Tibial nerve (tissue), 4 donors: Measurements from ENCODE around the gene ZMYND8. TPM values are rescaled to one million over a fixed set of nuclear protein-coding genes. Genes with fewer than 3 reads are reported as not detected.

Experiments used
- DNase-seq, 2 donors: peaks; one replicate each; pipeline ENCODE4 v3.0.0-alpha.2; 2019; ENCODE audit warnings: low spot score in 2 of 2
- H3K27ac ChIP-seq, 4 donors: fragments of 200-600 bp; sonication (generic) in 3 of 4; one replicate each; pipeline ENCODE4 v1.5.1; 2017 to 2019; ENCODE audit warnings: mild to moderate bottlenecking in 1 of 4
- H3K27me3 ChIP-seq, 2 donors: fragments of 200-600 bp; sonication (generic) in 1 of 2; one replicate each; pipeline versions ENCODE4 v1.5.1 to v1.6.0; 2017 to 2019
- H3K36me3 ChIP-seq, 3 donors: fragments of 200-600 bp; sonication (generic); one replicate each; pipeline ENCODE4 v1.5.1; 2018 to 2019
- H3K4me1 ChIP-seq, 4 donors: fragments of 200-600 bp; sonication (generic) in 3 of 4; one replicate each; pipeline ENCODE4 v1.5.1; 2017 to 2019
- H3K4me3 ChIP-seq, 4 donors: fragments of 200-600 bp; sonication (generic) in 3 of 4; one replicate each; pipeline ENCODE4 v1.5.1; 2017 to 2019; ENCODE audit warnings: mild to moderate bottlenecking in 1 of 4, moderate library complexity in 1 of 4
- H3K9me3 ChIP-seq, 4 donors: fragments of 200-600 bp; sonication (generic) in 3 of 4; one replicate each; pipeline ENCODE4 v1.5.1; 2017 to 2019
- EP300 ChIP-seq, 2 donors: sonication (generic); formaldehyde crosslinking; IDR thresholded peaks; one replicate each; pipeline ENCODE4 v1.6.1; 2017; ENCODE audit warnings: antibody characterized with exemption in 2 of 2, mild to moderate bottlenecking in 1 of 2
- POLR2A ChIP-seq, 2 donors: fragments of 450-650 bp; IDR thresholded peaks; one replicate each; pipeline ENCODE4 v1.6.1; 2017; ENCODE audit warnings: antibody characterized with exemption in 2 of 2, mild to moderate bottlenecking in 2 of 2, moderate library complexity in 2 of 2
- WGBS, 2 donors: methylation state at CpG; one replicate each; pipeline ENCODE4 v1.1.5; 2018; 5-methylcytosine and 5-hydroxymethylcytosine counted together
- total RNA-seq, 4 donors: library from RNA; depleted of rRNA; stranded (reverse); fragments of >200 nt; gene quantifications; one replicate each; pipeline ENCODE4 v1.1.0, GENCODE V29; 2016
- TF ChIP-seq, protein P1 (sequence below), 5 experiments: fragments of 200-600 bp in 3 of 5; fragments of 450-650 bp in 2 of 5; sonication (generic) in 3 of 5; IDR thresholded peaks; one replicate each; pipeline ENCODE4 v1.5.1; 2016 to 2019; ENCODE audit warnings: antibody characterized with exemption in 5 of 5, mild to moderate bottlenecking in 3 of 5, moderate library complexity in 2 of 5

ZMYND8 gene
- total RNA-seq, 4 donors from 2014 or later: 45.3 to 69.9 (median 49.8) TPM

DNA sequence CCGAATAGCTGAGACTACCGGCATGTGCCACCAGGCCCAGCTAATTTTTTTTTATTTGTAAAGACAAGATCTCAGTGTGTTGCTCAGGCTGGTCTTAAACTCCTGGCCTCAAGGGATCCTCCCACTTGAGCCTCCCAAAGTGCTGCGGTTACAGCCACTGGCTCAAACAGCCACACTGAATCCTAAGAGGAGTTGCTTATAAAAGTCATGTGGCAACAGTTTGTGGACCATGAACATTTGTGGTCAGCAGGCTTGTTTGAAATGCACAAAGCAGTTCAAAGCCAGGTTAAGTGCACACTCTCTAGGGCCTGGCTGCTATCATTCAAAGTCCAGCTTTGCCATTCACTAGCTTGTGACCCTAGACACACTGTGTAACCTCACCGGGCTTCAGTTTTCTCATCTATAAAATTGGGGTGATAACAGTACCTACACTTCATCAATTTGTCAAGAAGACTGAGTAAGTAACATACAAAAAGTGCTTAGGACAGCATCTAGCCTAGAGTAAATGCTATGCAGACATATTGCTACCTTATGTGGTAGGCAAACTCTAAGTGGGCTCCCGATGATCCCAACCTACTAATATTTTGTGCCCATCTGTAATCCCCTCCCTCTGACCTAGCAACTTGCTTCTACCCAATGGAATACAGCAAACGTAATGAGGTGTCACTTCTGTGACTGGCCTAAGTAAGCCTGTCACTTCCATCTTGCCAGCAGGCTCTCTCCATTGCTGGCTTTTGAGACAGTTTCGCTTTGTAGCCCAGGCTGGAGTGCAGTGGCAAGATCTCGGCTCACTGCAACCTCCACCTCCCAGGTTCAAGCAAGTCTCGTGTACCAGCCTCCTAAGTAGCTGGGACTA lies 122.9 kb downstream of the ZMYND8 start:
- H3K9me3 ChIP-seq: no peaks in the 10 kb centered on the region
- no peaks in the 10 kb centered on the region for H3K27me3 ChIP-seq
- no peak for DNase-seq
- H3K4me3 ChIP-seq: no peak overlapping the region
- WGBS, 2 donors: 83 to 94% methylated on average over 9 of the region's 9 CpGs
- H3K27ac ChIP-seq: no peak overlapping the region
- H3K36me3 ChIP-seq: peaks cover 0 to 79% (median 6%) of the 10 kb centered on the region in 3 donors
- no peak for TF ChIP-seq POLR2A (IDR thresholded peaks at IDR 0.05)
- no peak for TF ChIP-seq EP300 (IDR thresholded peaks at IDR 0.05)
- TF ChIP-seq, protein P1, sequence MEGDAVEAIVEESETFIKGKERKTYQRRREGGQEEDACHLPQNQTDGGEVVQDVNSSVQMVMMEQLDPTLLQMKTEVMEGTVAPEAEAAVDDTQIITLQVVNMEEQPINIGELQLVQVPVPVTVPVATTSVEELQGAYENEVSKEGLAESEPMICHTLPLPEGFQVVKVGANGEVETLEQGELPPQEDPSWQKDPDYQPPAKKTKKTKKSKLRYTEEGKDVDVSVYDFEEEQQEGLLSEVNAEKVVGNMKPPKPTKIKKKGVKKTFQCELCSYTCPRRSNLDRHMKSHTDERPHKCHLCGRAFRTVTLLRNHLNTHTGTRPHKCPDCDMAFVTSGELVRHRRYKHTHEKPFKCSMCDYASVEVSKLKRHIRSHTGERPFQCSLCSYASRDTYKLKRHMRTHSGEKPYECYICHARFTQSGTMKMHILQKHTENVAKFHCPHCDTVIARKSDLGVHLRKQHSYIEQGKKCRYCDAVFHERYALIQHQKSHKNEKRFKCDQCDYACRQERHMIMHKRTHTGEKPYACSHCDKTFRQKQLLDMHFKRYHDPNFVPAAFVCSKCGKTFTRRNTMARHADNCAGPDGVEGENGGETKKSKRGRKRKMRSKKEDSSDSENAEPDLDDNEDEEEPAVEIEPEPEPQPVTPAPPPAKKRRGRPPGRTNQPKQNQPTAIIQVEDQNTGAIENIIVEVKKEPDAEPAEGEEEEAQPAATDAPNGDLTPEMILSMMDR (IDR thresholded peaks at IDR 0.05): no peak
- peaks cover 0 to 22% (median 0%) of the 10 kb centered on the region in 4 donors for H3K4me1 ChIP-seq

DNA sequence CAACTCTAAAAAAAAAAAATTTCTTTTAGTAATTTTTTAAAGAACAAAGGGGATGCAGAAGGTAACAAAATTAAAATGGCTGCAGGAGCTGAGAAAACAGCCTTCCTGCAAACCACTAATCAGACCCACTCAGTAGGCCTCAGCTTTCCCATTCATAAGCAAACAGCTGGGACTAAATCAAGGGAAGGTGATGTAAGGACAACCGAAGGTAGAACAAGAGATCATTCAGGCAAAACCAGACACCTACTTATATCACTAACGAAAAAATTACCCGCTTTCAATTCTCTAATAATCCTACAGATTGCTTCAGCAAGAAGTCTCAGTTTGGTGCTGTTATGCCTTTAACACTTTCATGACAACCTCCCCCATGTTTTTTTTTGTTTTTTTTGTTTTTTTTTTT lies 124.0 kb downstream of the ZMYND8 start:
- WGBS, 2 donors: 81 to 84% methylated on average over 3 of the region's 3 CpGs
- Histone ChIP-seq H3K4me3 (no peak overlapping the region), H3K27ac (no peak overlapping the region), H3K9me3 (no peaks in the 10 kb centered on the region), H3K4me1 (peaks cover 0 to 22% (median 0%) of the 10 kb centered on the region in 4 donors), H3K36me3 (peaks cover 0 to 79% (median 11%) of the 10 kb centered on the region in 3 donors), H3K27me3 (no peaks in the 10 kb centered on the region)
- no peak for DNase-seq
- TF ChIP-seq POLR2A (IDR thresholded peaks at IDR 0.05): no peak
- TF ChIP-seq, protein P1 (IDR thresholded peaks at IDR 0.05): no peak
- TF ChIP-seq EP300 (IDR thresholded peaks at IDR 0.05): no peak

DNA sequence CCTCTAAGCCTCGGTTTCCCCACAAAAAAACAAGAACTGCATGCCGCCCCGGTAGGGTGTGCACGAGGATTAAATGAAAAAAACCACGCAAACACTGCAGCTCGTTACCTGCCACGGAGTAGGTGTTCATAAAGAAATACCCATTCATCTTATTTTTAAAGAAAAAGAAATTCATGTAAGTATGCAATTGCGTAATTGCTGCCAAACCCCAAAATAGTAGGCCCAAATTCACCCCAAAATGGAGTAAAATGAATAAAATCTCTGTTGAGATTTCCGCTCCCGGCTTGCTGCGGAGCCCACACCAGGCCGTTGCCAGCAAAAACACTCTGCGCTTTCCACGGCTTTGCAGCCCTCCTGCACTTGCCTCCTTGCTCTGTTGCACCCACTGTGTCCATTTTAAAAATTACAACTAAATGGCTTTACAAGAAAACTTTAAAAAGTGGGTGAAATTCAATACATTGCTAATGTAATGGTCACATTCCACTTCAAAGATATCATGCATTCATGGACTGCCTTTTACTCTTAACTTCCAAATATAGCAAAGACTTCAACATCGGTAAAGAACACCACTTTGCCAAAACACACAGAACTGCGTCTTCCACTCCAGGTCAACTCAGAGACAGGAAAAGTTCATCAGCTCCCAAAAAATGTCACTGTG lies 125.0 kb downstream of the ZMYND8 start:
- Histone ChIP-seq H3K9me3 (no peaks in the 10 kb centered on the region), H3K27ac (no peak overlapping the region), H3K27me3 (no peaks in the 10 kb centered on the region), H3K4me3 (no peak overlapping the region), H3K36me3 (peaks cover 0 to 79% (median 13%) of the 10 kb centered on the region in 3 donors), H3K4me1 (peaks cover 0 to 22% (median 0%) of the 10 kb centered on the region in 4 donors)
- 60 to 77% methylated on average over 16 of the region's 16 CpGs for WGBS, 2 donors
- no peak for DNase-seq
- TF ChIP-seq POLR2A (IDR thresholded peaks at IDR 0.05): no peak
- TF ChIP-seq, protein P1 (IDR thresholded peaks at IDR 0.05): no peak
- no peak for TF ChIP-seq EP300 (IDR thresholded peaks at IDR 0.05)

DNA sequence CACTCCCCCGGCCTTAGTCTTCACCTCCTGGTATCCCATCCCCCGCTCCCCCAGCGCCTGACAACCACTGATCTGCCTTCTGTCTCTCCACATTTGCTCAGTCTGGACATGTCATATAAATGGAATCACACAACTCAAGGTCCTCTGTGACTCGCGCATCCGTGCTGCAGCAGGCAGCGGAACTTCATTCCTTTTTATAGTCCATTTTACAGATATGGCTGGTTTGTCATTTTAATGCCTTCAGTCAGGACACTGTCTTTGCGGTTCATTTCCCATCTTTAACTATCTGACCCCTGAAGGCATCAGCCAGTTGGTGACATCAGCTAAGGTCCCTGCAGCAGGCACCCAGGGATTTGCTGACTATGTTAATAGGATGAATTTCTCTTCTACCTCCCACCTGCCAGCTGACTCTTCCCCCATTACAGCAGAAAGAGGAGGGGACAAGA lies 125.7 kb downstream of the ZMYND8 start:
- Histone ChIP-seq H3K4me1 (peaks cover 0 to 22% (median 0%) of the 10 kb centered on the region in 4 donors), H3K36me3 (peaks cover 0 to 77% (median 13%) of the 10 kb centered on the region in 3 donors), H3K27me3 (no peaks in the 10 kb centered on the region), H3K9me3 (no peaks in the 10 kb centered on the region), H3K27ac (no peak overlapping the region), H3K4me3 (no peak overlapping the region)
- WGBS, 2 donors: 88 to 91% methylated on average over 8 of the region's 8 CpGs
- TF ChIP-seq EP300 (IDR thresholded peaks at IDR 0.05) (no peak), POLR2A (IDR thresholded peaks at IDR 0.05) (no peak)
- TF ChIP-seq, protein P1 (IDR thresholded peaks at IDR 0.05): no peak
- no peak for DNase-seq

GRCh38 chr20:47228654-47229053 lies 127.8 kb downstream of the ZMYND8 start:
- H3K4me1 ChIP-seq: peaks cover 0 to 22% (median 0%) of the 10 kb centered on the region in 4 donors
- no peak overlapping the region for H3K4me3 ChIP-seq
- 81 to 85% methylated on average over 5 of the region's 5 CpGs for WGBS, 2 donors
- DNase-seq: no peak
- peaks cover 0 to 72% (median 15%) of the 10 kb centered on the region in 3 donors for H3K36me3 ChIP-seq
- no peaks in the 10 kb centered on the region for H3K9me3 ChIP-seq
- TF ChIP-seq POLR2A (IDR thresholded peaks at IDR 0.05) (no peak), EP300 (IDR thresholded peaks at IDR 0.05) (no peak)
- TF ChIP-seq, protein P1 (IDR thresholded peaks at IDR 0.05): no peak
- H3K27ac ChIP-seq: no peak overlapping the region
- no peaks in the 10 kb centered on the region for H3K27me3 ChIP-seq
